GM18511 (cell line): ENCODE measurements around the gene JPT2.

ENCODE experiments used
- ATAC-seq: cut with Tn5 transposase; IDR thresholded peaks from one replicate; pipeline ENCODE4 v1.9.1; 2021; ENCODE audit warnings: mild to moderate bottlenecking, moderate library complexity; ENCODE audit not compliant: unreplicated experiment

The JPT2 gene

DNA sequence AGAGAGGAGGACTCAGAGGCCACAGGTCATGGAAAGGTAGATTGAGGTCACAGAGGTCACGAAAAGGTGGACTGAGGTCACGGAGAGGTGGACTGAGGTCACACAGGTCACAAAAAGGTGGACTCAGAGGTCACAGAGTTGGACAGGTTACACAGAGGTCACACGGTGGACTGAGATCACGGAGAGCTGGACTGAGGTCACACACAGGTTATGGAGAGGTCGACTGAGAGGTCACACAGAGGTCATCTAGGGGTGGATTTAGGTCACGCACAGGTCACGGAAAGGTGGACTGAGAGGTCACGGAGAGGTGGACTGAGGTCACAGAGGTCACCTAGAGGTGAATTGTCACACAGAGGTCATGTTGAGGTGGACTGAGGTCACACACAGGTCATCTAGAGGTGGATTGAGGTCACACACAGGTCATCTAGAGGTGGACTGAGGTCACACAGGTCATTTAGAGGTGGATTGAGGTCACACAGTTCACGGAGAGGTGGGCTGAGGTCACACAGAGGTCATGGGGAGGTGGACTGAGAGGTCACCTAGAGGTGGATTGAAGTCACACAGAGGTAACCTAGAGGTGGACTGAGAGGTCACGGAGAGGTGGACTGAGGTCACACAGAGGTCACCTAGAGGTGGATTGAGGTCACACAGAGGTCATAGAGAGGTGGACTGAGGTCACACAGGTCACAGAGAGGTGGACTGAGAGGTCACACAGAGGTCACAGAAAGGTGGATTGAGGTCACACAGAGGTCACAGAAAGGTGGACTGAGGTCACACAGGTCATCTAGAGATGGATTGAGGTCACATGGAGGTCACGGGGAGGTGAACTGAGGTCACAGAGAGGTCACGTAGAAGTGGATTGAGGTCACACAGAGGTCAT lies 26.7 kb upstream of the JPT2 start:
- no peak for ATAC-seq

DNA sequence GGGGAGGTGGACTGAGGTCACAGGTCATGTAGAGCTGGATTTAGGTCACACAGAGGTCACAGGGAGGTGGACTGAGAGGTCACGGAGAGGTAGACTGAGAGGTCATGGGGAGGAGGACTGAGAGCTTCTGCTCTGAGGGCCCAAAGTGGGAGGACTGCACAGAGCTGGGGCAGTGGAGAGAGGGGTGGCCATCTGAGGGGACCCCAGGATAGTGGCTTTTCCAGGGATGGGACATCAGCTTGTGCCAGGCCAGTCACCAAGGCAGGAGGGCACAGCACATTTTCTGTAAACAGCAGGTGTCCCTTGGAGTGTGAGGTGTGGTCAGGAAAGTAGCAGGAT lies 26.1 kb upstream of the JPT2 start:
- no peak for ATAC-seq

GRCh38 chr16:1653023-1653422 lies 25.1 kb upstream of the JPT2 start:
- no peak for ATAC-seq

DNA sequence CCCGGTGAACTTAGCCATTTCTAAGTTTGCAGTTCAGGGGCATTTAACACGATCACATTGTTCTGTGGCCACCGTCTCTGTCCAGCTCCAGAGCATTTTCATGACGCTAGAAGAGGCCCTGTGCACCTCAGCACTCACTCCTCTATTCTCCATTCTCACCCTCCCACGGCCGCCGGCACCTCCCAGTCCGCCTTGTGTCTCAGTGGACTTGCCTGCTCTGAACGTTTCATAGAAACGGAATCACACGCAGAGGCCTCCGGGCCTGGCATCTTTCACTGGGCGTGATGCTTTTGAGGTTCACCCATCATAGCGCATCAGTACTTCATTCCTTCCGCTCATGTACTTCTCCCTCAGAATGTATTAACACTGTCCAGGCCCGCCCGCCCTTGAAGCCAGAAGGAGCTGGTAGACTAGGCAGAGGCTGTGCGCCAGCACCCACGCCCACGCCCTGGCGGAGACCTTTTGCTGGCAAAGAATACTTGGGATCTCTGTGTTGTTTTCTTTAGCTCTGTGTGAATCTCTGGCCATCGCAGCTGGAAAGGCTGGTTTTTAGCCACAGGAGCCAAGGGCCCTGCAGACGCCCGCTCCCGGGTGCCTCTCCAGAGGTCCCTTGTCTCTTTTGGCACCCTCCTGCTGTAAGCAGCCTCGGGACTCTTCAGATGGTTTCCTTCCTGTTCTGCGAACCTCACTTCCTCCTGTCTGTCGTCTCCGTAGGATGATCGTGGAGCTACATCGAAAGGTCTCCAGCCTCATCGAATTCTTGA lies 23.4 kb upstream of the JPT2 start:
- no peak for ATAC-seq

- ATAC-seq, result no peak
Observed at GRCh38 chr16:1655269-1655807, 22.7 kb upstream of the JPT2 start.

DNA sequence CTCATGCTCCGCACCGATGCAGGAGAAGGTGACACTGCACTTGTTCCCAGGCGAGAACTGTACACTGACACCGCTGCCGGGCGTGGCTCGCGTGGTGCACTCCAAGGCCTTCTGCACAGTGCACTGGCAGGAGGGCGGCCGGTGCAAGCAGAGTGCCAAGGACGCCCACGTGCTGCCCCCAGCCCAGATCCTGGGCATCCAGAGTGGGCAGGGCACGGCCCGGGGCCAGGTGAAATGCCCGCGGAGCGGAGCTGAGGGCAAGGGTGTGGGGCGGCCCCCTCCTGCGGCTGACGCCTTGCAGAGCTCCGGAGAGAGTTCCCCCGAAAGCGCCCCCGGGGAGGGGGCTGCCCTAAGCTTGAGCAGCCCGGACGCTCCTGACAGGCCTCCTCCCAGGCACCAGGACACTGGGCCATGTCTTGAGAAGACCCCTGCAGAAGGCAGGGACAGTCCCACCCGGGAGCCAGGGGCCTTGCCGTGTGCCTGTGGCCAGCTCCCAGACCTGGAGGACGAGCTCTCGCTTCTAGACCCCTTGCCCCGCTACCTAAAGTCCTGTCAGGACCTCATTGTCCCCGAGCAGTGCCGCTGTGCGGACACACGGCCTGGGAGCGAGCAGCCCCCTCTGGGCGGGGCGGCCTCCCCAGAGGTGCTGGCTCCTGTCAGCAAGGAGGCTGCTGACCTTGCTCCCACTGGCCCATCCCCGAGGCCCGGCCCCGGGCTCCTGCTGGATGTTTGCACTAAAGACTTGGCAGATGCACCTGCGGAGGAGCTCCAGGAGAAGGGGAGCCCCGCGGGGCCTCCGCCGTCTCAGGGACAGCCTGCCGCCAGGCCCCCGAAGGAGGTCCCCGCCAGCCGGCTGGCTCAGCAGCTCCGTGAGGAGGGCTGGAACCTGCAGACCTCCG lies 21.9 kb upstream of the JPT2 start:
- no peak for ATAC-seq

DNA sequence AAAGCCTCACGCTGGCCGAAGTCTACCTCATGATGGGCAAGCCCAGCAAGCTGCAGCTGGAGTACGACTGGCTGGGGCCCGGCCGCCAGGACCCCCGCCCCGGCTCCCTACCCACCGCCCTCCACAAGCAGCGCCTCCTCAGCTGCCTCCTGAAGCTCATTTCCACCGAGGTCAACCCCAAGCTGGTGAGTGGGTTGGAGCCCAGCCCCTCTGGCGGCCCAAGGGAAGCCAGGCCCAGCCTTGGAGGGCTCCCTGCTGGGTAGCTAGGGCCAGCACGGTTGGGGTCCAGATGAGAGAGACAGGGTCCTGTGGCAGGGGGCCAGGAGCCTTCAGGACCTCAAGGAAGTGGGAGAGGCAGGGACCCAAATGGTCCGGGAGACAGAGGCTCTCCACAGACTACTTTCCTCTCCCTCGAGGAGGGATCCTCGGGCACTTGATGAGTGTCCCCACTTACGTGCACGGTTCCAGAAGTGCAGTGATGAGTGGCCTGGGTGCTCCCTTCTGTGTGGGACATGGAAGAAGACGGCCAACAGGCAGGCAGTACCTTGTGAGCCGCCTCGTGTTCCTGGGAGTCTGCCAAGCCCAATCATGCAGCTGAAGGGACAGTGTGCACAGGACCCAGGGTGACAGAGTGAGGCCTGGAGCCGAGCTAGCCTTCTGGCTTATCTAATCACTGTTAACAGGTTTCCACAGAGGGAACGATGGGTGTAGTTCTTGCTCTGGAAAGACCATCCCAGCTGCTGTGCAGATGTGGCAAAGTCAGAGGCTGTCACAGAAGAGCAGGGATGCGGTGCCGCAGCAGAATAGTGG lies 21.1 kb upstream of the JPT2 start:
- ATAC-seq, result no peak

- no peak for ATAC-seq
Observed at GRCh38 chr16:1657841-1658240, 20.2 kb upstream of the JPT2 start.

GRCh38 chr16:1659031-1659430 lies 19.0 kb upstream of the JPT2 start:
- no peak for ATAC-seq

DNA sequence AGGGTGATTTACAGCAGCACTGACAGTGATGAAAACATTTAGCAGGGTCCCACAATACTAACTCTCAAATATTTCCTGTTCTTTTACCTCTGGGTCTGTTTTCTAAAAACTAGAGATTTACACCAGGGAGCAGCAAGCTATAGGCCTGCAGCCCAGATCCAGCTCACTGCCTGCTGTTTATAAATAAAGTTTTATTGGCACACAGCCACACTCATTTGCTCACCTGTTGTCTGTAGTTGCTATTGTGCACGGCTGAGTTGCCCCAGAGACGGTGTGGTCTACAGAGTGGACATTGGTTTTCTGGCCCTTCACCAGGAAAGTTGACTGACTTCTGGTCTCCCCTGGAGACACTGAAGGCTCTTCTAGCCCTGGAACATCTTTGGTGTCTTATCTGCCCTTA lies 16.3 kb upstream of the JPT2 start:
- no peak for ATAC-seq

DNA sequence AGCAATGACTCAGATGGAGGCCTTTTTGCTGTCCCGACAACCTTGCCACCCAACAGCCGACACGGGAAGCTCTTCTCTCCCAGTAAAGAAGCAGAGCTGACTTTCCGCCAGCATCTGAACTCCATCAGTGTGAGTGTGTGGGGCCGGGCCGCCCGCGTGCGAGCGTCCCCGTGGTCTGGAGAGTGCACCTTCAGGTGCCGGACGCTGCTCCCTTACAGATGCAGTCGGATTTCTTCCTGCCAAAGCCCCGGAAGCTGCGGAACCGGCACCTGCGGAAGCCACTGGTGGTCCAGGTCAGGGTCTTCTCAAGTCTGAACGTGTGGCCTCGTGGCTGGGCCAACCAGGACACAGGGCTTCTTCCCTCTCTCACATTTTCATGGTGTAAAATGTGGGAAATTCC lies 15.5 kb upstream of the JPT2 start:
- no peak for ATAC-seq

DNA sequence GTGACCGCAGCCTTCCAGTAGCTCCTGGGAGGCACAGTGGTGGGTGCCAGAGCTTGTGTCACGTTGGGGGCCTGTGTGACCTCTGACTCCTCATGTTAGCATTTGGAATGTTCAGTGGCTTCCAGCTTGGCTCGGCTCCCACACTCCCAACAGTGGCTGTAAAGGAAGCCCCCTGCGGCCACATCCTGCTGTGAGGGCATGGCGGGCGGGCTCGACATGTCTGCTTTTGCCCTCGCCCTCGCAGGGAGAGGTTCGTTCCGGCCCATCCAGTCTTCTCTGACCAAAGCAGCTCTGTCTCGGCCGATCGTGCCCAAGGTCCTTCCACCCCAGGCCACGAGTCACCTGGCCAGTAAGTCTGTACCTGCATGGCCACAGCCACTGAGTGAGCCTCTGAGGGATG lies 12.2 kb upstream of the JPT2 start:
- no peak for ATAC-seq

DNA sequence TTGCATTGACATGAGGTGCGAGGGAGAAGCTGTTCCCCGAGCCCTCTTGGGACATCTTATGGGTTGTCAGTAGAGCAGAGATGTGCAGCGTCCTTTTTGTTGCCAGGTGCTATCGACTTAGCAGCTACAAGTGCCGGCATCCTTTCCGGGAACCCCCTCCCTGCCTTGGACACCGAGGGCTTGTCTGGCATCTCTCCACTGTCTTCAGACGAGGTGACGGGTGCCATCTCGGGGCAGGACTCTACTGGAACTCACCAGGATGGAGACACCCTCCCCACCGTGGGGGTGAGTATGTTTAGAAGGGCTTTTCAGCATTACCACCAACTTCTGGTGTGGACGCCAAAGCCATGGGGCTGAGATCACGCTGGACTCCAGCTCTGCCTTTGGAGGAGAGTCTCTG lies 11.8 kb upstream of the JPT2 start:
- no peak for ATAC-seq

GRCh38 chr16:1667271-1667670 lies 10.8 kb upstream of the JPT2 start:
- ATAC-seq, result no peak

DNA sequence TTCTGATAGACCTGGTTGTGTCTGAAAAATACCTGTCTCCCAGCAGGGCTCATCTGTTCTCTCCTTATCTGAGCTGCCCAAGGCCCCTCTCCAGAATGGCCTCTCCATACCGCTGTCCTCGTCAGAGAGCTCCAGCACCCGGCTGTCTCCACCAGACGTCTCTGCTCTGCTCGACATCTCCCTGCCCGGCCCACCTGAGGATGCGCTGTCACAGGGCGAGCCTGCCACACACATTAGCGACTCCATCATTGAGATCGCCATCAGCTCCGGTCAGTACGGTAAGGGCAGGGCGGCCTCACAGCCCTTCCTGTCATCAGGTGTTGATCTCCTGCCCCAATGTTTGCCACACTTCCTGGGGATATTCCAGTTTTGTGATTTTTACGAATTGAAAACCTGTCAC lies 10.2 kb upstream of the JPT2 start:
- no peak for ATAC-seq

- ATAC-seq, result no peak
Observed at GRCh38 chr16:1668612-1669319, 9.3 kb upstream of the JPT2 start.

DNA sequence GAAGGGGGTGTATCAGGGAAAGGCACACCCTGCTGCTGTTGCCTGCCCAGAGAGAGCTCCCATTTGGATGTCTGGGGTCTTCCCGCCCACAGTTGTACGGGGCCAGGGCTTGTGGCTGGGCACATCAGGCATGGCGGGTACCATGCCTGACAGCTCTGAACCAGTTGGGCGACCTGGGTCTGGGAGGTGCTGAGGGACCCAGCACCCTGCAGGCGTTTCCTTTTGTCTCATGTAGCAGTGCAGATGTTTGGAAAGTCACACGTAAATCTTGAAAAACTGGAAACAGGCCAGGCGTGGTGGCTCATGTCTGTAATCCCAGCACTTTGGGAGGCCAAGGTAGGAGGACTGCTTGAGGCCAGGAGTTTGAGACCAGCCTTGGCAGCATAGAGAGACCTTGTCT lies 8.4 kb upstream of the JPT2 start:
- ATAC-seq, result no peak

DNA sequence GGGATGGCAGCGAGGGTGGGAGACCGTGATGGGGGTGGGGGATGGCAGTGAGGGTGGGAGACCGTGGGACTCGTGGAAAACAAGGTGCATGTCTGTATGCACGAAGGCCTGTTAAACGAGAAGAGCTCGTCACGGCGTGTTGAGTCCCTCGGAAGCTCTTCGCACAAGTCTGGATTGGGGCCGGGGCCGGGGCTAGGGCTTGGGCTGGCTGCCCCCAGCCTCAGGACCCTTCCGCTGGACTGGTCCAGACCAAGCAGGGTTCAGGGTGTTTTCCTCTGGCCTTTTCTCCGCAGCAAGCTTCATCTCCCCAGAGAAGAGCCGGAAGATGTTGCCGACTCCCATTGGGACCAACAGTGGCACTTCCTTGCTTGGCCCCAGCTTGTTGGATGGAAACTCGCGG lies 7.7 kb upstream of the JPT2 start:
- no peak for ATAC-seq

GRCh38 chr16:1670866-1671265 lies 7.2 kb upstream of the JPT2 start:
- ATAC-seq, result no peak
